HG03039 (cell line): ENCODE data around the gene TRPT1.

Experiments used
- ATAC-seq: cut with Tn5 transposase; IDR thresholded peaks from one replicate; pipeline ENCODE4 v1.9.1; 2021; ENCODE audit warnings: mild to moderate bottlenecking, moderate library complexity; ENCODE audit not compliant: unreplicated experiment

Gene TRPT1

GRCh38 chr11:64245797-64246620 is 20.0 kb upstream of the TRPT1 start:
- ATAC-seq: no peak

GRCh38 chr11:64245401-64245796 is 19.4 kb upstream of the TRPT1 start:
- no peak for ATAC-seq

GRCh38 chr11:64244966-64245365 is 19.0 kb upstream of the TRPT1 start:
- no peak for ATAC-seq

- ATAC-seq: no peak
These were observed 18.1 kb upstream of the TRPT1 start for GRCh38 chr11:64244107-64244506.

- ATAC-seq: no peak
These were observed 17.4 kb upstream of the TRPT1 start for GRCh38 chr11:64243236-64243854.

GRCh38 chr11:64241491-64242374 is 15.7 kb upstream of the TRPT1 start:
- ATAC-seq: peak; percentile 6

- peak; percentile 66 for ATAC-seq
These were observed 15.2 kb upstream of the TRPT1 start for GRCh38 chr11:64241241-64241490.

GRCh38 chr11:64240435-64241240 is 14.7 kb upstream of the TRPT1 start, which contains the start of gene FKBP2:
TSS of gene FKBP2 (plus strand) at chr11:64241095. CDS start at chr11:64242388, 1,293 bp downstream.
- ATAC-seq: peak; percentile 42

GRCh38 chr11:64239662-64240434 is 13.9 kb upstream of the TRPT1 start:
- ATAC-seq: no peak

GRCh38 chr11:64238999-64239398 is 13.0 kb upstream of the TRPT1 start:
- ATAC-seq: no peak

GRCh38 chr11:64238076-64238475 is 12.1 kb upstream of the TRPT1 start:
- ATAC-seq: no peak

GRCh38 chr11:64237484-64237951 is 11.5 kb upstream of the TRPT1 start:
- no peak for ATAC-seq

GRCh38 chr11:64235437-64236161 is 9.6 kb upstream of the TRPT1 start:
- ATAC-seq: no peak

GRCh38 chr11:64234647-64235379 is 8.8 kb upstream of the TRPT1 start:
- peak; percentile 30 for ATAC-seq

- ATAC-seq: peak; percentile 31
These were observed 8.1 kb upstream of the TRPT1 start, which contains the start of gene VEGFB for GRCh38 chr11:64233913-64234586. TSS of gene VEGFB (plus strand) at chr11:64234584. CDS start at chr11:64234834, 250 bp downstream.

GRCh38 chr11:64232967-64233315 is 7.0 kb upstream of the TRPT1 start:
- no peak for ATAC-seq

- ATAC-seq: no peak
These were observed 6.4 kb upstream of the TRPT1 start for GRCh38 chr11:64232182-64232966.
